Measurements from ENCODE around the gene CMC4.

DNA sequence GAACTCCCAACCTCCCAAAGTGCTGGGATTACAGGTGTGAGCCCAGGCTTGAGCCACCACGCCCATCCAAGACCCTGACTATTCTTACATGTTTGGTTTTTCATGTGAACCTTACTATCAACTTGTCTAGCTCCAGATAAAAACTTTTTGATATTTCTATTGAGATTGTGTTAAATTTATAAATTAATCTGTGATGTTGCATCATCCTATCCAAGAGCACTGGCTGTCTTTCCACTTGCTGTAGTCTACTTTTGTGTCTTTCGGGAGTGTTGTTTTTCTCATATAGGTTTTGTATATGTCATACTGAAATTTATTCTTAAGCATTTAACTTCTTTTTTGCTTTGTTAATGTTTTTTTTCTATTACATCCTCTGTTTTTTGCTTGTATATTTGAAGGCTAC is 35.0 kb upstream of the CMC4 start:
- no peak for TF ChIP-seq EZH2 (IDR thresholded peaks at IDR 0.05; ENCODE audit: insufficient read depth, poor library complexity, severe bottlenecking)
- no peak for TF ChIP-seq EZH2phosphoT487 (IDR thresholded peaks at IDR 0.05; ENCODE audit: insufficient read depth, low read depth)
